IMR-90 (cell line): ENCODE data around the gene PCDHA1. TPM values are rescaled to one million over a fixed set of nuclear protein-coding genes. Genes with fewer than 3 reads are reported as not detected.

ENCODE experiments used
- ATAC-seq: fragments of 200-7000 bp; cut with Tn5 transposase; 2 replicates; pipeline ENCODE4 v1.9.1; 2020; ENCODE audit warnings: low read depth, mild to moderate bottlenecking, moderate library complexity
- BruUV-seq: library from RNA; stranded (reverse); fragments of 400-500 nt; replicated peaks from 2 replicates; lab custom pipeline; 2021; lab: Mats Ljungman, UMichigan
- CTCF ChIA-PET: fragments of 300-600 bp; formaldehyde crosslinking; extraction: SDS; loops from one replicate; lab custom pipeline; 2021; ENCODE audit warnings: antibody characterized with exemption; lab: Yijun Ruan, JAX
- POLR2A ChIA-PET: fragments of 300-600 bp; sonication (Branson Sonifier 250); formaldehyde crosslinking; loops from one replicate; lab custom pipeline; 2022; ENCODE audit warnings: antibody characterized with exemption; ENCODE audit not compliant: unreplicated experiment; lab: Charles Lee
- DNase-seq: peaks from one replicate; pipeline ENCODE4 v3.0.0; 2013
- H2AFZ ChIP-seq: replicated peaks from 2 replicates; pipeline ENCODE3; 2013; ENCODE audit warnings: low read length, mild to moderate bottlenecking; ENCODE audit not compliant: poor library complexity
- H2AK5ac ChIP-seq: 2 replicates; pipeline ENCODE4 v1.6.1; 2013; ENCODE audit warnings: low read depth, low read length, inconsistent platforms
- H2AK9ac ChIP-seq: replicated peaks from 2 replicates; pipeline ENCODE3; 2013; ENCODE audit warnings: mild to moderate bottlenecking, low read depth, low read length, moderate library complexity; ENCODE audit not compliant: poor library complexity
- H2BK120ac ChIP-seq: 2 replicates; pipeline ENCODE4 v1.6.1; 2013; ENCODE audit warnings: low read depth, low read length, inconsistent platforms
- H2BK15ac ChIP-seq: 3 replicates; pipeline ENCODE4 v1.6.1; 2013; ENCODE audit warnings: low read depth, low read length, inconsistent platforms
- H2BK20ac ChIP-seq: 2 replicates; pipeline ENCODE4 v1.6.1; 2013; ENCODE audit warnings: low read depth, mild to moderate bottlenecking, inconsistent platforms, low read length, moderate library complexity
- H2BK5ac ChIP-seq: 2 replicates; pipeline ENCODE4 v1.6.1; 2013; ENCODE audit warnings: mild to moderate bottlenecking, low read depth, low read length, inconsistent platforms; ENCODE audit not compliant: poor library complexity, severe bottlenecking
- H3K14ac ChIP-seq: replicated peaks from 2 replicates; pipeline ENCODE4 v1.6.1; 2013; ENCODE audit warnings: low read depth, low read length, inconsistent platforms
- H3K18ac ChIP-seq: 2 replicates; pipeline ENCODE4 v1.6.1; 2013; ENCODE audit warnings: low read depth, low read length, control low read depth
- H3K23ac ChIP-seq: 2 replicates; pipeline ENCODE4 v1.6.1; 2013; ENCODE audit warnings: low read depth, low read length, inconsistent platforms
- H3K27ac ChIP-seq: 2 replicates; pipeline ENCODE4 v1.5.1; 2013; ENCODE audit warnings: mild to moderate bottlenecking, control low read depth, low read length; ENCODE audit not compliant: insufficient read depth
- H3K27me3 ChIP-seq: 2 replicates; pipeline ENCODE4 v1.6.1; 2013; ENCODE audit warnings: low read length; ENCODE audit not compliant: control insufficient read depth, insufficient read depth
- H3K36me3 ChIP-seq: 2 replicates; pipeline ENCODE4 v1.6.1; 2013; ENCODE audit warnings: low read length, mixed read lengths; ENCODE audit not compliant: control insufficient read depth, insufficient read depth
- H3K4ac ChIP-seq: 2 replicates; pipeline ENCODE4 v1.6.1; 2013; ENCODE audit warnings: low read depth, low read length, inconsistent platforms
- H3K4me1 ChIP-seq: 2 replicates; pipeline ENCODE4 v1.6.1; 2013; ENCODE audit warnings: low read length, mixed read lengths; ENCODE audit not compliant: control insufficient read depth, insufficient read depth
- H3K4me2 ChIP-seq: 2 replicates; pipeline ENCODE4 v1.6.1; 2013; ENCODE audit warnings: low read depth, mild to moderate bottlenecking, control low read depth, low read length, moderate library complexity
- H3K4me3 ChIP-seq: 2 replicates; pipeline ENCODE4 v1.5.1; 2013; ENCODE audit warnings: low read depth, mild to moderate bottlenecking, control low read depth, low read length, moderate library complexity; ENCODE audit not compliant: insufficient read depth
- H3K56ac ChIP-seq: 2 replicates; pipeline ENCODE4 v1.6.1; 2013; ENCODE audit warnings: low read length, inconsistent platforms; ENCODE audit not compliant: insufficient read depth; ENCODE audit errors: extremely low read depth
- H3K79me1 ChIP-seq, 2 experiments: 2 replicates each; pipeline ENCODE4 v1.6.1; 2013; ENCODE audit warnings: low read length in 2 of 2, inconsistent platforms in 1 of 2, low read depth in 1 of 2
- H3K9ac ChIP-seq: 2 replicates; pipeline ENCODE4 v1.6.1; 2013; ENCODE audit warnings: low read depth, low read length, control low read depth
- H3K9me1 ChIP-seq: 2 replicates; pipeline ENCODE4 v1.6.1; 2013; ENCODE audit warnings: low read length, inconsistent platforms; ENCODE audit not compliant: insufficient read depth
- H3K9me3 ChIP-seq: 2 replicates; pipeline ENCODE4 v1.6.1; 2013; ENCODE audit warnings: low read length; ENCODE audit not compliant: control insufficient read depth, insufficient read depth
- H4K20me1 ChIP-seq: 2 replicates; pipeline ENCODE4 v1.6.1; 2013; ENCODE audit warnings: low read length, inconsistent platforms; ENCODE audit not compliant: insufficient read depth
- H4K5ac ChIP-seq: 2 replicates; pipeline ENCODE4 v1.6.1; 2013; ENCODE audit warnings: mild to moderate bottlenecking, low read depth, low read length, control low read depth
- H4K8ac ChIP-seq, 2 experiments: 2 replicates each; pipeline ENCODE4 v1.6.1; 2013; ENCODE audit warnings: low read depth in 2 of 2, low read length in 2 of 2, control low read depth in 1 of 2, inconsistent platforms in 1 of 2
- H4K91ac ChIP-seq: 2 replicates; pipeline ENCODE4 v1.6.1; 2013; ENCODE audit warnings: low read depth, low read length, inconsistent platforms; ENCODE audit not compliant: insufficient read depth
- CEBPB ChIP-seq: IDR thresholded peaks from 2 replicates; pipeline ENCODE4 v1.6.1; 2012; ENCODE audit warnings: low read depth, low read length, improper control_type of control experiment
- CHD1 ChIP-seq: IDR thresholded peaks from 2 replicates; pipeline ENCODE4 v1.6.1; 2012; ENCODE audit warnings: low read depth, low read length, improper control_type of control experiment
- CTCF ChIP-seq: conservative IDR thresholded peaks from 2 replicates; pipeline ENCODE4 v1.5.1; 2012; ENCODE audit warnings: mild to moderate bottlenecking, low read depth, low read length, improper control_type of control experiment
- FOS ChIP-seq: fragments of 150-350 bp; IDR thresholded peaks from 2 replicates; pipeline ENCODE4 v1.6.1; 2016; ENCODE audit warnings: low read depth, low read length
- NFE2L2 ChIP-seq: fragments of 150-350 bp; IDR thresholded peaks from 2 replicates; pipeline ENCODE4 v1.6.1; 2016; ENCODE audit warnings: low read depth, mild to moderate bottlenecking, low read length
- POLR2A ChIP-seq: IDR thresholded peaks from 2 replicates; pipeline ENCODE4 v1.6.1; 2012; ENCODE audit warnings: mild to moderate bottlenecking, low read depth, low read length
- RAD21 ChIP-seq: IDR thresholded peaks from 2 replicates; pipeline ENCODE4 v1.6.1; 2012; ENCODE audit warnings: low read length, improper control_type of control experiment
- RFX5 ChIP-seq: IDR thresholded peaks from 2 replicates; pipeline ENCODE4 v1.8.0; 2012; ENCODE audit warnings: low read depth, mild to moderate bottlenecking, low read length, moderate library complexity
- SMC3 ChIP-seq: fragments of 150-350 bp; IDR thresholded peaks from 2 replicates; pipeline ENCODE4 v1.6.1; 2016; ENCODE audit warnings: low read depth, mild to moderate bottlenecking, antibody characterized with exemption, low read length, moderate library complexity
- USF2 ChIP-seq: fragments of 150-350 bp; IDR thresholded peaks from 2 replicates; pipeline ENCODE4 v1.6.1; 2017; ENCODE audit warnings: mild to moderate bottlenecking, antibody characterized with exemption, low read length, low read depth
- WGBS, 2 experiments: methylation state at CpG; one replicate each; pipeline versions ENCODE4 v1.1.5 to v1.1.7; 2013; ENCODE audit warnings: missing lambda C conversion rate in 2 of 2; ENCODE audit not compliant: insufficient read length in 1 of 2; ENCODE audit errors: extremely low coverage in 2 of 2; 5-methylcytosine and 5-hydroxymethylcytosine counted together
- dilution Hi-C: fragments of 300-500 bp; cut with HindIII; formaldehyde crosslinking; loops from one replicate; pipeline ENCODE4 v1.14.3; 2018; ENCODE audit warnings: low sequenced_read_pairs; ENCODE audit not compliant: unreplicated experiment
- in situ Hi-C: fragments of 300-500 bp; cut with MboI; formaldehyde crosslinking; loops from 3 replicates; pipeline ENCODE4 v1.14.3; 2019; ENCODE audit warnings: low sequenced_read_pairs, inconsistent platforms, mixed read lengths
- intact Hi-C: fragments of 100-400 bp; cut with micrococcal nuclease; formaldehyde crosslinking; loops from 2 replicates; pipeline ENCODE4 v1.10.0; 2022
- polyA plus RNA-seq, 3 experiments: library from polyadenylated mRNA; depleted of rRNA; stranded (reverse); fragments of >200 nt; gene quantifications; 2 replicates each; pipeline ENCODE4 v1.2.3, GENCODE V29; 2012; ENCODE audit warnings: low replicate concordance in 1 of 3
- total RNA-seq: library from RNA; depleted of rRNA; stranded (reverse); fragments of >200 nt; gene quantifications from 2 replicates; pipeline ENCODE4 v1.2.3, GENCODE V29; 2012

The PCDHA1 gene
- total and polyA plus RNA-seq, 2 of the 4 experiments (the other 2 are of a cell fraction), result under 0.01 to 0.05 TPM

GRCh38 chr5:140916325-140916724 is 130.4 kb downstream of the PCDHA1 start:
- Histone ChIP-seq H2BK15ac (no peak overlapping the region), H2AFZ (no peak overlapping the region), H3K4me1 (no peaks in the 10 kb centered on the region), H3K9ac (no peak overlapping the region), H3K27ac (no peak overlapping the region), H3K4me2 (no peak overlapping the region), H4K5ac (no peak overlapping the region), H4K91ac (no peak overlapping the region), H2BK20ac (no peak overlapping the region), H3K14ac (no peak overlapping the region), H2AK9ac (no peak overlapping the region), H2BK120ac (no peak overlapping the region), H3K56ac (no peak overlapping the region), H2AK5ac (no peak overlapping the region), H2BK5ac (no peak overlapping the region), H3K9me1 (no peaks in the 10 kb centered on the region), H3K4me3 (no peak overlapping the region), H3K79me1 (no peaks in the 10 kb centered on the region), H3K27me3 (no peaks in the 10 kb centered on the region), H3K36me3 (no peaks in the 10 kb centered on the region), H3K4ac (no peak overlapping the region), H3K18ac (no peak overlapping the region), H3K9me3 (peaks cover 18% of the 10 kb centered on the region), H4K20me1 (no peaks in the 10 kb centered on the region), H3K23ac (no peak overlapping the region), H4K8ac (no peak overlapping the region)
- BruUV-seq, result no TSS peak
- CTCF ChIA-PET, result no interaction called here
- no CpG with 5 or more reads among the region's 1 CpG for whole genome bisulfite sequencing, 2 experiments
- no peak for TF ChIP-seq POLR2A
- TF ChIP-seq USF2, result no peak
- TF ChIP-seq RAD21, result no peak
- TF ChIP-seq NFE2L2, result no peak
- no peak for TF ChIP-seq FOS
- no peak for TF ChIP-seq SMC3
- no peak for TF ChIP-seq CTCF
- TF ChIP-seq CEBPB, result no peak
- TF ChIP-seq CHD1, result no peak
- no peak for TF ChIP-seq RFX5
- dilution Hi-C loops (no loop called here), intact Hi-C loops (no loop called here), in situ Hi-C loops (no loop called here)
- ATAC-seq (no peak), DNase-seq (no peak)
- POLR2A ChIA-PET, result no interaction called here
